BJ (cell line): Measurements from ENCODE around the gene PPFIA3. TPM values are rescaled to one million over a fixed set of nuclear protein-coding genes. Genes with fewer than 3 reads are reported as not detected.

Source experiments
- CTCF ChIA-PET: fragments of 350-600 bp; formaldehyde crosslinking; extraction: SDS; loops from one replicate; lab custom pipeline; 2021; ENCODE audit warnings: antibody characterized with exemption, inconsistent platforms; lab: Yijun Ruan, JAX
- POLR2A ChIA-PET: fragments of 300-600 bp; sonication (Branson Sonifier 250); formaldehyde crosslinking; extraction: SDS; loops from one replicate; lab custom pipeline; 2021; ENCODE audit warnings: antibody characterized with exemption; lab: Charles Lee
- DNase-seq: peaks from one replicate; pipeline ENCODE4 v3.0.0-alpha.2; 2011; ENCODE audit warnings: low read depth
- H3K27me3 ChIP-seq: 2 replicates; pipeline ENCODE4 v1.6.0; 2011; ENCODE audit warnings: low read length; ENCODE audit not compliant: control insufficient read depth, insufficient read depth
- H3K36me3 ChIP-seq: 2 replicates; pipeline ENCODE4 v1.5.1; 2011; ENCODE audit warnings: low read length; ENCODE audit not compliant: control insufficient read depth, insufficient read depth
- H3K4me3 ChIP-seq: 2 replicates; pipeline ENCODE4 v1.5.1; 2011; ENCODE audit warnings: low read depth, mild to moderate bottlenecking, control low read depth, low read length
- polyA plus RNA-seq: library from polyadenylated mRNA; depleted of rRNA; stranded (reverse); fragments of >200 nt; gene quantifications from 2 replicates; pipeline ENCODE4 v1.2.3, GENCODE V29; 2011
- TF ChIP-seq, protein P1 (sequence below): IDR thresholded peaks from 2 replicates; pipeline ENCODE4 v1.5.1; 2011; ENCODE audit warnings: low read depth, mild to moderate bottlenecking, control low read depth, inconsistent platforms, low read length, moderate library complexity; ENCODE audit not compliant: insufficient read depth

PPFIA3 gene
- polyA plus RNA-seq, 1 experiment, result 1.4 TPM

GRCh38 chr19:49188626-49189200, 69.4 kb downstream of the PPFIA3 start:
- no peak for DNase-seq
- CTCF ChIA-PET, result interaction anchor here (2.6 to 6.8 kb wide), 2 partner anchors 10 to 91 kb away, joined by 6 to 38 read pairs; no protein-coding TSS in a partner anchor
- TF ChIP-seq, protein P1, sequence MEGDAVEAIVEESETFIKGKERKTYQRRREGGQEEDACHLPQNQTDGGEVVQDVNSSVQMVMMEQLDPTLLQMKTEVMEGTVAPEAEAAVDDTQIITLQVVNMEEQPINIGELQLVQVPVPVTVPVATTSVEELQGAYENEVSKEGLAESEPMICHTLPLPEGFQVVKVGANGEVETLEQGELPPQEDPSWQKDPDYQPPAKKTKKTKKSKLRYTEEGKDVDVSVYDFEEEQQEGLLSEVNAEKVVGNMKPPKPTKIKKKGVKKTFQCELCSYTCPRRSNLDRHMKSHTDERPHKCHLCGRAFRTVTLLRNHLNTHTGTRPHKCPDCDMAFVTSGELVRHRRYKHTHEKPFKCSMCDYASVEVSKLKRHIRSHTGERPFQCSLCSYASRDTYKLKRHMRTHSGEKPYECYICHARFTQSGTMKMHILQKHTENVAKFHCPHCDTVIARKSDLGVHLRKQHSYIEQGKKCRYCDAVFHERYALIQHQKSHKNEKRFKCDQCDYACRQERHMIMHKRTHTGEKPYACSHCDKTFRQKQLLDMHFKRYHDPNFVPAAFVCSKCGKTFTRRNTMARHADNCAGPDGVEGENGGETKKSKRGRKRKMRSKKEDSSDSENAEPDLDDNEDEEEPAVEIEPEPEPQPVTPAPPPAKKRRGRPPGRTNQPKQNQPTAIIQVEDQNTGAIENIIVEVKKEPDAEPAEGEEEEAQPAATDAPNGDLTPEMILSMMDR, result no peak
- POLR2A ChIA-PET, result no interaction called here
- H3K27me3 ChIP-seq, result no peaks in the 10 kb centered on the region
- peaks cover 15% of the 10 kb centered on the region for H3K36me3 ChIP-seq
- H3K4me3 ChIP-seq, result no peak overlapping the region

GRCh38 chr19:49189259-49189658, 69.9 kb downstream of the PPFIA3 start:
- DNase-seq, result no peak
- H3K4me3 ChIP-seq, result no peak overlapping the region
- no peaks in the 10 kb centered on the region for H3K27me3 ChIP-seq
- CTCF ChIA-PET, result interaction anchor here (2.6 to 6.8 kb wide), 2 partner anchors 9 to 91 kb away, joined by 6 to 38 read pairs; no protein-coding TSS in a partner anchor
- peaks cover 15% of the 10 kb centered on the region for H3K36me3 ChIP-seq
- TF ChIP-seq, protein P1, result no peak
- POLR2A ChIA-PET, result no interaction called here

GRCh38 chr19:49190781-49191180, 71.4 kb downstream of the PPFIA3 start:
- TF ChIP-seq, protein P1, result no peak
- peaks cover 15% of the 10 kb centered on the region for H3K36me3 ChIP-seq
- H3K4me3 ChIP-seq, result no peak overlapping the region
- no peaks in the 10 kb centered on the region for H3K27me3 ChIP-seq
- ChIA-PET CTCF (interaction anchor here (0.7 to 1.3 kb wide), 2 partner anchors 8 to 93 kb away, joined by 3 to 5 read pairs; no protein-coding TSS in a partner anchor), POLR2A (no interaction called here)
- no peak for DNase-seq

- TF ChIP-seq, protein P1, result no peak
- no peak for DNase-seq
- Histone ChIP-seq H3K4me3 (no peak overlapping the region), H3K27me3 (no peaks in the 10 kb centered on the region), H3K36me3 (peaks cover 16% of the 10 kb centered on the region)
- CTCF ChIA-PET, result interaction anchor here (2.1 kb wide), 1 partner anchor 96 kb away, joined by 8 read pairs; no protein-coding TSS in a partner anchor
- POLR2A ChIA-PET, result no interaction called here
Observed at GRCh38 chr19:49193822-49194394, 74.6 kb downstream of the PPFIA3 start.

DNA sequence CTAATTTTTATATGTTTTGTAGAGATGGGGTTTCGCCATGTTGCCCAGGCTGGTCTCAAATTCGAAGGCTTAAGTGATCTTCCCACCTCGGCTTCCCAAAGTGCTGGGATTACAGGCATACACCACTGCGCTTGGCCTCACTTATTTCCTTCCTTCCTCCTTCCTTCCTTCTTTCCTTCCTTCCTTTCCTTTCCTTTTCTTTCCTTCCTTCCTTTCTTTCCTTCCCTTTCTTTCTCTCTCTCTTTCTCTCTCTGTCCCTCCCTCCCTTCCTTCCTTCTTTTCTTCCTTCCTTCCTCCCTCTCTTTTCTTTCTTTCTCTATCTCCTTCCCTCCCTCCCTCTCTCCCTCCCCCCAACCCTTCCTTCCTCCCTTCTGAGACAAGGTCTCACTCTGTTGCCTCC, 75.1 kb downstream of the PPFIA3 start:
- TF ChIP-seq, protein P1, result no peak
- ChIA-PET CTCF (interaction anchor here (2.1 kb wide), 1 partner anchor 96 kb away, joined by 8 read pairs; no protein-coding TSS in a partner anchor), POLR2A (no interaction called here)
- DNase-seq, result no peak
- Histone ChIP-seq H3K36me3 (peaks cover 16% of the 10 kb centered on the region), H3K4me3 (no peak overlapping the region), H3K27me3 (no peaks in the 10 kb centered on the region)
